ENCODE data around the gene CSTPP1.
"Not testable (repeated sequence)": the region's sequence is repeated elsewhere in the genome, so short reads cannot be mapped to it uniquely, and the experiment has no call there.

CSTPP1 gene

GRCh38 chr11:47105974-47106373, 169.4 kb downstream of the CSTPP1 start:
- H3K4me1 Mint-ChIP-seq (ENCODE audit: low read depth): no peaks in the 10 kb centered on the region

GRCh38 chr11:47106798-47107411, 170.3 kb downstream of the CSTPP1 start:
- DNase-seq (ENCODE audit: low spot score): no peak
- Mint-ChIP-seq H3K9me3 (no peaks in the 10 kb centered on the region), H3K4me1 (ENCODE audit: low read depth) (no peaks in the 10 kb centered on the region), H3K4me3 (no peak overlapping the region), H3K27me3 (ENCODE audit: low read depth) (no peaks in the 10 kb centered on the region), H3K27ac (no peak overlapping the region), H3K36me3 (ENCODE audit: low read depth) (no peaks in the 10 kb centered on the region)

More at GRCh38 chr11:47105974-47106373, 169.4 kb downstream of the CSTPP1 start:
- no peaks in the 10 kb centered on the region for H3K36me3 Mint-ChIP-seq (ENCODE audit: low read depth)
- H3K27ac Mint-ChIP-seq: no peak overlapping the region
- no peak for DNase-seq (ENCODE audit: low spot score)
- H3K27me3 Mint-ChIP-seq (ENCODE audit: low read depth): no peaks in the 10 kb centered on the region
- no peak overlapping the region for H3K4me3 Mint-ChIP-seq
- no peaks in the 10 kb centered on the region for H3K9me3 Mint-ChIP-seq

- Mint-ChIP-seq H3K27me3 (ENCODE audit: low read depth) (no peaks in the 10 kb centered on the region), H3K4me1 (ENCODE audit: low read depth) (no peaks in the 10 kb centered on the region), H3K36me3 (ENCODE audit: low read depth) (no peaks in the 10 kb centered on the region), H3K9me3 (no peaks in the 10 kb centered on the region), H3K4me3 (no peak overlapping the region), H3K27ac (no peak overlapping the region)
- DNase-seq (ENCODE audit: low spot score): no peak
These were observed 171.2 kb downstream of the CSTPP1 start for GRCh38 chr11:47107744-47108143.

DNA sequence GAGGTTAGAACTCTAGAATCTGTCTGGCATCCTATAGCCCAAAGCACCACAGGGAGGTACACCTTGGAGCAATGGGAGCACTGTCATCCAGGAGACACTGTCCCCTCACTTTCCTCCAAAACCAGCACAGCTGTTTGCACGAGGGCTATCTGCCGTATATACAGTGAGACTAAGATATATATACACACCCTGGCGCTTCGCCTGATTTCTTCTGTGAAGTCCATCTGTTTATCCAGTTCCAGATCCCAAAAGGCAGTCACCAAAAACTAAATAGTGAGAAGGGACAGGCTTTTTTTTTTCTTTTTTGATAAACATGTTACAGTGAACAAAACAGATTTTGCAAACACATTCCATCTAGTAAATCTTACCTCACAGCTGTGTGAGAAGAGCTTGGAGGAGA, 171.7 kb downstream of the CSTPP1 start:
- no peak overlapping the region for H3K27ac Mint-ChIP-seq
- no peaks in the 10 kb centered on the region for H3K27me3 Mint-ChIP-seq (ENCODE audit: low read depth)
- no peak for DNase-seq (ENCODE audit: low spot score)
- H3K9me3 Mint-ChIP-seq: no peaks in the 10 kb centered on the region
- H3K36me3 Mint-ChIP-seq (ENCODE audit: low read depth): no peaks in the 10 kb centered on the region
- H3K4me1 Mint-ChIP-seq (ENCODE audit: low read depth): no peaks in the 10 kb centered on the region
- no peak overlapping the region for H3K4me3 Mint-ChIP-seq

DNA sequence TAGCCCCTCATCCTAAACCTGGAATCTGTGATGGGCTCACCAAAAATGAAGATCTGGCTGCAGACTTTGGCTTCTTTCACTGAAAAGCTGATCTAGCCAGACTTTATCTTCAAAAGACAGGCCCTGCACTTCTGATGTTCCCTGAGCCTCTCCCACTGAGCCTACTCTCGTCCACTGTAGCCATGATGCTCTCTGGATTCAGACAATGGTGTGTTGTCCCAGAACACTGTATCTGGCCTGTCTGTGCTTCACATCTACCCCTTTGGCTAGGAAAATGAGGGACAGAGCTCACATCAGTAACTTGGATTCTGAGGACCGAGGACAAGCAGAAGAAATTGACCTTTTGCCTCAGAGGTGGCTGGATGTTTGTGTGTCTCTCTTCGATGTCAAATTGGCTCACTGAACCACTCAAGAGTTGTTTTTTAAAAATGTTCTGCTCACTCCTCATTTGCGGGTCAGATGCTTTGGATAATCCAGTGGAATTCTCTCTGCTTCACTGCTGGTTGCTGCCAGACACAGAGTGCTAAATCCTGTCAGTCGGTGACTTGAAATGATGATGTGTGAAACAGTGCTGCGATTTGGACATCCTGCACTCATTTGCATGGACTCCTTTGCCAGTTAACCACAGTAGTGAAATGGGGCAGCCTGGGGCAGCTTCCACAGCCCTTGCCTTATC, 172.6 kb downstream of the CSTPP1 start:
- Mint-ChIP-seq H3K36me3 (ENCODE audit: low read depth) (no peaks in the 10 kb centered on the region), H3K4me3 (no peak overlapping the region), H3K27ac (no peak overlapping the region), H3K9me3 (no peaks in the 10 kb centered on the region), H3K27me3 (ENCODE audit: low read depth) (no peaks in the 10 kb centered on the region), H3K4me1 (ENCODE audit: low read depth) (no peaks in the 10 kb centered on the region)
- DNase-seq (ENCODE audit: low spot score): no peak

DNA sequence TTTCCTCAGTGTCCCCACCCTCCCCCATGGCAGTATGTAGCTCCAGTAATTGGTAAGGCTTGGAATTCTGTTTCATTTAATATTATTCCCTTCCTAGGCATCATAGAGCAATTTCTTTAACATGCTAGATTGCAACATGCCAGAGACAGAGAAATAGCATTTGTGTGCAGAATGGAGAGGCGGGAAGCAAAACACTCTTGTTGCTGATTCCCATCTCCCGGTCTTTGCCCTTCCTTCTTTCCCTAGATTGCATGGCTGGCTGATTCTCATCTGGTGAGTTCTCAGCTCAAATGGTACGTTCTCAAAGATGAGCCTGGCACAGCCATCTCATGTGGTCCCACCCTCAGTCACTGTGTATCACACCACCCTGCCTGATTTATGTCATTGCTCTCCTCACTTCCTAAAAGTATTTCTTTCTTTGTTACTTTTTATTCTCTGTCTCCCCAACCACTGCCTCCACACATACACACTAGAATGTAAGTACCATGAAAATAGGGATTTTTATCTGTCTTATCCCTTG, 173.2 kb downstream of the CSTPP1 start:
- no peak overlapping the region for H3K27ac Mint-ChIP-seq
- no peak overlapping the region for H3K4me3 Mint-ChIP-seq
- H3K27me3 Mint-ChIP-seq (ENCODE audit: low read depth): no peaks in the 10 kb centered on the region
- no peaks in the 10 kb centered on the region for H3K9me3 Mint-ChIP-seq
- H3K4me1 Mint-ChIP-seq (ENCODE audit: low read depth): no peaks in the 10 kb centered on the region
- no peak for DNase-seq (ENCODE audit: low spot score)
- H3K36me3 Mint-ChIP-seq (ENCODE audit: low read depth): no peaks in the 10 kb centered on the region

DNA sequence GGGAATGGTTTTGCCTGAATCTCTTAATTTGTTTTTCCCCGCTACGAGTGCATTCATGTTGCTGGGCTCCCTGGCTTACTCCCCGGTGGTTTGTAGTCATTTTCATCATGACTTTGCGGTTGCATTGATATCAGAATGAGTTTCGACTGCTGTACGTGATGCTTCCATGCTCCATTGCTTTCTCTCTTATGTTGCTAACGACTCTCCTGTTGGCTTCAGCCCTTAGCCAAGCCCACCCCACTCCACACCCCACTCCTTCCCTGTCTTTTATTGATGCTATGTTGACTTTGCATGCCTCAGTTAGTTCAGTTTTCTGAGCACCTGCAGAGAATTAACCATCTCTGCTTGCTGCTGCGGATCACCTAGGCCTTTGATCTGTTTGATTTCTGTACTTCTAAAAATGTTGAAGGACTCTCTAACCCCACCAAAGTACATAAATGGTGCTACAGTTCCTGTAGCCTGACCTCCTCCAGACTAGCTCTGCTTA, 174.8 kb downstream of the CSTPP1 start:
- H3K27me3 Mint-ChIP-seq (ENCODE audit: low read depth): peaks cover 12% of the 10 kb centered on the region
- H3K4me3 Mint-ChIP-seq: no peak overlapping the region
- no peak for DNase-seq (ENCODE audit: low spot score)
- H3K4me1 Mint-ChIP-seq (ENCODE audit: low read depth): no peaks in the 10 kb centered on the region
- no peak overlapping the region for H3K27ac Mint-ChIP-seq
- no peaks in the 10 kb centered on the region for H3K36me3 Mint-ChIP-seq (ENCODE audit: low read depth)
- no peaks in the 10 kb centered on the region for H3K9me3 Mint-ChIP-seq

GRCh38 chr11:47112941-47113340, 176.4 kb downstream of the CSTPP1 start:
- H3K27me3 Mint-ChIP-seq (ENCODE audit: low read depth): peaks cover 18% of the 10 kb centered on the region
- H3K27ac Mint-ChIP-seq; H3K4me3 Mint-ChIP-seq; H3K4me1 Mint-ChIP-seq (ENCODE audit: low read depth); H3K9me3 Mint-ChIP-seq; H3K36me3 Mint-ChIP-seq (ENCODE audit: low read depth); DNase-seq (ENCODE audit: low spot score): not testable (repeated sequence)

- not testable (repeated sequence) for H3K4me3 Mint-ChIP-seq; H3K4me1 Mint-ChIP-seq (ENCODE audit: low read depth); H3K9me3 Mint-ChIP-seq; H3K36me3 Mint-ChIP-seq (ENCODE audit: low read depth); H3K27ac Mint-ChIP-seq; DNase-seq (ENCODE audit: low spot score)
- H3K27me3 Mint-ChIP-seq (ENCODE audit: low read depth): peaks cover 20% of the 10 kb centered on the region
These were observed 182.6 kb downstream of the CSTPP1 start for GRCh38 chr11:47118958-47119688.

GRCh38 chr11:47121056-47121455, 184.5 kb downstream of the CSTPP1 start:
- Mint-ChIP-seq H3K4me1 (ENCODE audit: low read depth) (no peaks in the 10 kb centered on the region), H3K27me3 (ENCODE audit: low read depth) (peaks cover 12% of the 10 kb centered on the region), H3K36me3 (ENCODE audit: low read depth) (no peaks in the 10 kb centered on the region), H3K9me3 (no peaks in the 10 kb centered on the region), H3K27ac (no peak overlapping the region), H3K4me3 (no peak overlapping the region)
- DNase-seq (ENCODE audit: low spot score): no peak

DNA sequence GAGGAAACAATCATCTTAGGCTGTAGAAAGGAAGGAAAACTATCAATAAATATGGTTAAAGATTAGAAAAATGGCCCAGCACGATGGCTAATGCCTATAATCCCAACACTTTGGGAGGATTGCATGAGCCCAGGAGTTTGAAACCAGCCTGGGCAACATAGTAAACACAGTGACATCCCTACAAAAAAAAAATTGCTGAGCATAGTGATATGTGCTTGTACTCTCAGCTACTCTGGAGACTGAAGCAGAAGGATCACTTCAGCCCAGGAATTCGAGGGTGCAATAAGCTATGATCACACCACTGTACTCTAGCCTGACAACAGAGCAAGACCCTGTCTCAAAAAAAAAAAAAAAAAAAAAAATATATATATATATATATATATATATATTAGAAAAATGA, 185.2 kb downstream of the CSTPP1 start:
- Mint-ChIP-seq H3K27me3 (ENCODE audit: low read depth) (peaks cover 8% of the 10 kb centered on the region), H3K9me3 (no peaks in the 10 kb centered on the region), H3K4me1 (ENCODE audit: low read depth) (no peaks in the 10 kb centered on the region), H3K27ac (no peak overlapping the region), H3K4me3 (no peak overlapping the region), H3K36me3 (ENCODE audit: low read depth) (no peaks in the 10 kb centered on the region)
- no peak for DNase-seq (ENCODE audit: low spot score)

- H3K27ac Mint-ChIP-seq: no peak overlapping the region
- no peaks in the 10 kb centered on the region for H3K9me3 Mint-ChIP-seq
- no peaks in the 10 kb centered on the region for H3K36me3 Mint-ChIP-seq (ENCODE audit: low read depth)
- H3K4me1 Mint-ChIP-seq (ENCODE audit: low read depth): no peaks in the 10 kb centered on the region
- H3K27me3 Mint-ChIP-seq (ENCODE audit: low read depth): peaks cover 1% of the 10 kb centered on the region
- no peak for DNase-seq (ENCODE audit: low spot score)
- no peak overlapping the region for H3K4me3 Mint-ChIP-seq
These were observed 186.5 kb downstream of the CSTPP1 start for GRCh38 chr11:47123094-47123493.

- no peak overlapping the region for H3K4me3 Mint-ChIP-seq
- no peaks in the 10 kb centered on the region for H3K9me3 Mint-ChIP-seq
- DNase-seq (ENCODE audit: low spot score): no peak
- no peaks in the 10 kb centered on the region for H3K27me3 Mint-ChIP-seq (ENCODE audit: low read depth)
- H3K4me1 Mint-ChIP-seq (ENCODE audit: low read depth): no peaks in the 10 kb centered on the region
- no peaks in the 10 kb centered on the region for H3K36me3 Mint-ChIP-seq (ENCODE audit: low read depth)
- H3K27ac Mint-ChIP-seq: no peak overlapping the region
These were observed 188.1 kb downstream of the CSTPP1 start for GRCh38 chr11:47124675-47125074.

DNA sequence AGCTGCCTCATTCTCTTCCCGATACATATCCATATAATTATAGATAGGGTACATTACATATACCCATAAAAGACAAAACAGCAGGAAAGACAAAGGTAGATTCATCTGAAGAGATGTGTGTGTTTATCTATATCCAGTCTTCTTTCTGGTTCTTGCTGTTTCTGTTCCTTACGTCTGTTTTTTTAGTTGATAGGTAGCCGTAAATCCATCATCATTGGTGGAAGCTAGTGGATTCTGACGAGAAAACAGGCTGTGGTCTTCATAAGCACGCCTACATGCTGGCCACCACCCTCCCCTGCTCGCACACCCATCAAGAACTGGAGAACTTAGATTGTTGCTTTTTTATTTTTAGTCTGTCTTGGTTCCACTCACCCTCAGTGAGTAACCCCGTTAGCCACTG, 188.5 kb downstream of the CSTPP1 start:
- Mint-ChIP-seq H3K4me3 (no peak overlapping the region), H3K27me3 (ENCODE audit: low read depth) (no peaks in the 10 kb centered on the region), H3K27ac (no peak overlapping the region), H3K9me3 (no peaks in the 10 kb centered on the region), H3K4me1 (ENCODE audit: low read depth) (no peaks in the 10 kb centered on the region), H3K36me3 (ENCODE audit: low read depth) (no peaks in the 10 kb centered on the region)
- DNase-seq (ENCODE audit: low spot score): no peak
